WTC11 (cell line): Measurements from ENCODE around the gene TMEM80. TPM values are rescaled to one million over a fixed set of nuclear protein-coding genes. Genes with fewer than 3 reads are reported as not detected.

Experiments used
- ATAC-seq: fragments of 200-7000 bp; cut with Tn5 transposase; 2 replicates; pipeline ENCODE4 v1.10.0; 2021; ENCODE audit warnings: mild to moderate bottlenecking, moderate library complexity
- CTCF ChIA-PET: fragments of 300-600 bp; sonication (Branson Sonifier 250); formaldehyde crosslinking; loops from one replicate; lab custom pipeline; 2021; ENCODE audit warnings: antibody characterized with exemption; lab: Charles Lee
- POLR2A ChIA-PET: fragments of 350-600 bp; sonication (Branson Sonifier 250); formaldehyde crosslinking; loops from one replicate; lab custom pipeline; 2021; ENCODE audit warnings: antibody characterized with exemption; lab: Charles Lee
- DNase-seq: peaks from one replicate; pipeline ENCODE4 v3.0.0; 2021; ENCODE audit warnings: low spot score
- H3K27ac Mint-ChIP-seq: 2 replicates; pipeline ENCODE4 v1.8.0; 2021; ENCODE audit warnings: mixed read lengths
- H3K27me3 Mint-ChIP-seq: 2 replicates; pipeline ENCODE4 v1.8.0; 2021; ENCODE audit warnings: low read depth, mild to moderate bottlenecking, moderate library complexity, mixed read lengths
- H3K36me3 Mint-ChIP-seq: 2 replicates; pipeline ENCODE4 v1.8.0; 2021; ENCODE audit warnings: mixed read lengths
- H3K4me1 Mint-ChIP-seq: 2 replicates; pipeline ENCODE4 v1.8.0; 2022; ENCODE audit warnings: mixed read lengths
- H3K4me3 Mint-ChIP-seq: 2 replicates; pipeline ENCODE4 v1.8.0; 2021; ENCODE audit warnings: mild to moderate bottlenecking, moderate library complexity, mixed read lengths
- H3K9me3 Mint-ChIP-seq: 2 replicates; pipeline ENCODE4 v1.8.0; 2021; ENCODE audit warnings: mixed read lengths
- CTCF ChIP-seq: fragments of 200-600 bp; IDR thresholded peaks from 2 replicates; pipeline ENCODE4 v1.8.0; 2022; ENCODE audit warnings: antibody characterized with exemption
- E2F4 ChIP-seq: sonication (generic); formaldehyde crosslinking; IDR thresholded peaks from 2 replicates; pipeline ENCODE4 v1.8.1; 2022; ENCODE audit warnings: low read depth, mild to moderate bottlenecking, moderate library complexity, missing genetic modification reagents, borderline replicate concordance
- ERG ChIP-seq: fragments of 250-450 bp; sonication (Bioruptor Pico); IDR thresholded peaks from 2 replicates; pipeline ENCODE4 v1.8.0; 2021; ENCODE audit warnings: mild to moderate bottlenecking
- ESRRA ChIP-seq: sonication (generic); formaldehyde crosslinking; IDR thresholded peaks from 2 replicates; pipeline ENCODE4 v1.8.1; 2022; ENCODE audit warnings: mild to moderate bottlenecking, missing genetic modification reagents, borderline replicate concordance
- IRF1 ChIP-seq: sonication (generic); formaldehyde crosslinking; IDR thresholded peaks from 2 replicates; pipeline ENCODE4 v1.8.0; 2023; ENCODE audit warnings: missing genetic modification reagents
- IRF2 ChIP-seq: sonication (generic); formaldehyde crosslinking; IDR thresholded peaks from 2 replicates; pipeline ENCODE4 v1.8.0; 2022; ENCODE audit warnings: low read depth, missing genetic modification reagents, borderline replicate concordance
- MAX ChIP-seq: sonication (generic); formaldehyde crosslinking; IDR thresholded peaks from 2 replicates; pipeline ENCODE4 v1.8.0; 2022; ENCODE audit warnings: mild to moderate bottlenecking, missing genetic modification reagents
- MXD4 ChIP-seq: fragments of 250-450 bp; sonication (Bioruptor Pico); IDR thresholded peaks from 2 replicates; pipeline ENCODE4 v1.8.0; 2021; ENCODE audit warnings: mild to moderate bottlenecking, moderate library complexity, borderline replicate concordance
- OVOL2 ChIP-seq: fragments of 250-450 bp; sonication (Bioruptor Pico); IDR thresholded peaks from 2 replicates; pipeline ENCODE4 v1.9.0; 2021; ENCODE audit warnings: mild to moderate bottlenecking, borderline replicate concordance
- PREB ChIP-seq: sonication (generic); formaldehyde crosslinking; IDR thresholded peaks from 2 replicates; pipeline ENCODE4 v1.8.1; 2022; ENCODE audit warnings: mild to moderate bottlenecking, missing genetic modification reagents, moderate library complexity, borderline replicate concordance
- STAT6 ChIP-seq: sonication (generic); formaldehyde crosslinking; conservative IDR thresholded peaks from 2 replicates; pipeline ENCODE4 v1.8.1; 2023; ENCODE audit warnings: mild to moderate bottlenecking, low read depth, missing genetic modification reagents, moderate library complexity
- TCF7 ChIP-seq: sonication (generic); formaldehyde crosslinking; IDR thresholded peaks from 2 replicates; pipeline ENCODE4 v1.8.0; 2022; ENCODE audit warnings: mild to moderate bottlenecking, low read depth, missing genetic modification reagents, moderate library complexity
- TEAD4 ChIP-seq: sonication (generic); formaldehyde crosslinking; IDR thresholded peaks from 2 replicates; pipeline ENCODE4 v1.8.0; 2022; ENCODE audit warnings: mild to moderate bottlenecking, missing genetic modification reagents
- TP53 ChIP-seq: sonication (generic); formaldehyde crosslinking; IDR thresholded peaks from 2 replicates; pipeline ENCODE4 v1.8.1; 2023; ENCODE audit warnings: mild to moderate bottlenecking, missing genetic modification reagents
- ZNF317 ChIP-seq: sonication (generic); formaldehyde crosslinking; IDR thresholded peaks from 2 replicates; pipeline ENCODE4 v1.8.1; 2023; ENCODE audit warnings: low read depth, mild to moderate bottlenecking, moderate library complexity, missing genetic modification reagents, borderline replicate concordance
- ZNF512 ChIP-seq: sonication (generic); formaldehyde crosslinking; IDR thresholded peaks from 2 replicates; pipeline ENCODE4 v1.8.1; 2022; ENCODE audit warnings: missing genetic modification reagents, borderline replicate concordance
- ZSCAN18 ChIP-seq: fragments of 250-450 bp; sonication (Bioruptor Pico); IDR thresholded peaks from 2 replicates; pipeline ENCODE4 v2.1.2; 2022; ENCODE audit warnings: mild to moderate bottlenecking, moderate library complexity
- total RNA-seq: library from RNA; stranded (reverse); gene quantifications from 3 replicates; pipeline ENCODE4 v1.2.3, GENCODE V29; 2021

The TMEM80 gene
- total RNA-seq, 1 experiment from 2014 or later, result 23.4 TPM

- CTCF ChIA-PET, result no interaction called here
- Mint-ChIP-seq H3K4me1 (peaks cover 14% of the 10 kb centered on the region), H3K4me3 (no peak overlapping the region), H3K9me3 (no peaks in the 10 kb centered on the region), H3K27ac (no peak overlapping the region), H3K27me3 (no peaks in the 10 kb centered on the region), H3K36me3 (0 out of 2 replicates have a peak, but pooled peaks cover 3% of the 10 kb centered on the region)
- DNase-seq (no peak), ATAC-seq (no peak)
- POLR2A ChIA-PET, result no interaction called here
- TF ChIP-seq ZNF512 (CRISPR knock-in tag), result no peak
- no peak for TF ChIP-seq IRF1 (CRISPR knock-in tag)
- no peak for TF ChIP-seq ZSCAN18 (CRISPR knock-in tag)
Observed at GRCh38 chr11:699116-699508, 3.5 kb downstream of the TMEM80 start.

- H3K36me3 Mint-ChIP-seq, result 0 out of 2 replicates have a peak, but pooled peaks cover 3% of the 10 kb centered on the region
- H3K9me3 Mint-ChIP-seq, result no peaks in the 10 kb centered on the region
- DNase-seq (no peak), ATAC-seq (no peak)
- CTCF ChIA-PET, result no interaction called here
- POLR2A ChIA-PET, result no interaction called here
- H3K27ac Mint-ChIP-seq, result peak overlapping the region; percentile 65; the same call in 1 of the 2 replicates
- H3K27me3 Mint-ChIP-seq, result no peaks in the 10 kb centered on the region
- H3K4me3 Mint-ChIP-seq, result no peak overlapping the region
- TF ChIP-seq MXD4 (CRISPR knock-in tag) (no peak), MAX (no peak), PREB (CRISPR knock-in tag) (no peak), TEAD4 (CRISPR knock-in tag) (no peak), STAT6 (no peak), TCF7 (CRISPR knock-in tag) (no peak)
- H3K4me1 Mint-ChIP-seq, result peaks cover 14% of the 10 kb centered on the region
Observed at GRCh38 chr11:699753-700152, 4.1 kb downstream of the TMEM80 start.

GRCh38 chr11:701741-702461 is 6.3 kb downstream of the TMEM80 start:
- DNase-seq, result no peak
- H3K36me3 Mint-ChIP-seq, result 0 out of 2 replicates have a peak, but pooled peaks cover 3% of the 10 kb centered on the region
- ATAC-seq, result no peak
- H3K4me1 Mint-ChIP-seq, result peaks cover 18% of the 10 kb centered on the region
- H3K27me3 Mint-ChIP-seq, result no peaks in the 10 kb centered on the region
- no peaks in the 10 kb centered on the region for H3K9me3 Mint-ChIP-seq
- H3K4me3 Mint-ChIP-seq, result no peak overlapping the region
- ChIA-PET POLR2A (interaction anchor here (0.6 kb wide), 1 partner anchor 10 kb away, joined by 3 read pairs; no protein-coding TSS in a partner anchor), CTCF (interaction anchor here (1.6 kb wide), 1 partner anchor 24 kb away, joined by 5 read pairs; no protein-coding TSS in a partner anchor)
- H3K27ac Mint-ChIP-seq, result no peak overlapping the region
- TF ChIP-seq CTCF (no peak), MXD4 (CRISPR knock-in tag) (no peak), IRF2 (no peak), TP53 (CRISPR knock-in tag) (no peak), ZNF317 (CRISPR knock-in tag) (no peak), E2F4 (CRISPR knock-in tag) (no peak), OVOL2 (CRISPR knock-in tag) (no peak), ESRRA (CRISPR knock-in tag) (no peak), ERG (CRISPR knock-in tag) (no peak)
